ENCODE results near the gene RNASEH2B.

DNA sequence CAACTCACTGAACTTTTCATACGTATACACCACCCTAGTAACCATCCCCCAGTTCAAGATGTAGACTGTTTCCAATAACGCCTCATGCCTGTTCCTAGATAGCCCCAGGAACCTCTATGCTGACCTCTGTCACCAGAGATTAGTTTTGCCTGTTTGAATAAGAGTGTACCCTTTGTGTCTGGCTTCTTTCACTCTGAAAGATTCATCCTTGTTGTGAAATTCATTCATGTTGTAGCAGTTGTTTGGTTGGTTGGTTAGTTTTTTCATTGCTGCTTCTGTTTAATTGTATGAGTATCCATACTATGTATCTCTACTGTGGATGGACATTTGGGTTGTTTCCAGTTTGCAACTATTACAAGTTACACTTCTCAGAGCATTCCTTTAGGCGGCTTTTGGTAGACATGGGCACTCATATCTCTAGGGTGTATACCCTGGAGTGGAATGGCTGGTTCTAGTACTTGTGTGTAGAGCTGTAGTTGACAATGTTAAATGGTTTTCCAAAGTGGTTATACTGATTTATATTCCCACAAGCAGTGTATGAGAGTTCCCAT, 1.6 kb downstream of the RNASEH2B start:
- TF ChIP-seq, protein P1, sequence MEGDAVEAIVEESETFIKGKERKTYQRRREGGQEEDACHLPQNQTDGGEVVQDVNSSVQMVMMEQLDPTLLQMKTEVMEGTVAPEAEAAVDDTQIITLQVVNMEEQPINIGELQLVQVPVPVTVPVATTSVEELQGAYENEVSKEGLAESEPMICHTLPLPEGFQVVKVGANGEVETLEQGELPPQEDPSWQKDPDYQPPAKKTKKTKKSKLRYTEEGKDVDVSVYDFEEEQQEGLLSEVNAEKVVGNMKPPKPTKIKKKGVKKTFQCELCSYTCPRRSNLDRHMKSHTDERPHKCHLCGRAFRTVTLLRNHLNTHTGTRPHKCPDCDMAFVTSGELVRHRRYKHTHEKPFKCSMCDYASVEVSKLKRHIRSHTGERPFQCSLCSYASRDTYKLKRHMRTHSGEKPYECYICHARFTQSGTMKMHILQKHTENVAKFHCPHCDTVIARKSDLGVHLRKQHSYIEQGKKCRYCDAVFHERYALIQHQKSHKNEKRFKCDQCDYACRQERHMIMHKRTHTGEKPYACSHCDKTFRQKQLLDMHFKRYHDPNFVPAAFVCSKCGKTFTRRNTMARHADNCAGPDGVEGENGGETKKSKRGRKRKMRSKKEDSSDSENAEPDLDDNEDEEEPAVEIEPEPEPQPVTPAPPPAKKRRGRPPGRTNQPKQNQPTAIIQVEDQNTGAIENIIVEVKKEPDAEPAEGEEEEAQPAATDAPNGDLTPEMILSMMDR (conservative IDR thresholded peaks at IDR 0.05; ENCODE audit: low read length), result no peak
- no peak for TF ChIP-seq EZH2phosphoT487 (IDR thresholded peaks at IDR 0.05; ENCODE audit: borderline replicate concordance)
